Cerebellar nuclear complex (tissue), 1 donor: ENCODE data around the gene HOXB5.

ENCODE experiments used
- DNase-seq, 2 experiments: peaks; one replicate each; lab custom pipeline; 2025; lab: John Stamatoyannopoulos, UW

Gene HOXB5

DNA sequence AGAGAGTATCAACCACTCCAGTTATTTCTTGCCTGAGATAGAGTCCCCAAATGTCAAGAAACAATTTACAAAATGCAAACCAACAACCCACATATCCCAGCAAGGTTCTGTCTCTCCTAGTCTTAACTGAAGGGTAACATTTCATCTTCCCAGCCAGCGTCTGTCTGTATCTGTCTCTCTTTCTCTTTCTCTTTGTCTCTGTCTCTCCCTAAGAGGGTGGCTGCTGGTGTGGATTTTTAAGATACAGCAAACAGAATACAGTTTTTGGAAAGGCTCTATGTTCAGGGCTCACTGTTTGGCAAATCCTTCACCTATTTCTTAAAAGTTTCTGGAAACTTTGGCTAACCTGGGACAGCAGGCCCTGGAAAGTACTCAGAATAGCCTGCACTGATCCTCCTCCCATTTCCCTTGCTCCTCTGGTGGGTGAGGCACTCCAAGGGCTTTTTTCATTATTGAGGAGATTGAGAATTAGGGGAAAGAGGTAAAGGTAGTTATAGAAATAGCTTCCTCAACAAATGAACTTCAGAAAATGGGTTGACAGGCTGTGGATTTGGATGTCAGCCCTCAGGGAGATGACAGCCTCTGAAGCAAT, 21.7 kb downstream of the HOXB5 start:
- DNase-seq: no peak

DNA sequence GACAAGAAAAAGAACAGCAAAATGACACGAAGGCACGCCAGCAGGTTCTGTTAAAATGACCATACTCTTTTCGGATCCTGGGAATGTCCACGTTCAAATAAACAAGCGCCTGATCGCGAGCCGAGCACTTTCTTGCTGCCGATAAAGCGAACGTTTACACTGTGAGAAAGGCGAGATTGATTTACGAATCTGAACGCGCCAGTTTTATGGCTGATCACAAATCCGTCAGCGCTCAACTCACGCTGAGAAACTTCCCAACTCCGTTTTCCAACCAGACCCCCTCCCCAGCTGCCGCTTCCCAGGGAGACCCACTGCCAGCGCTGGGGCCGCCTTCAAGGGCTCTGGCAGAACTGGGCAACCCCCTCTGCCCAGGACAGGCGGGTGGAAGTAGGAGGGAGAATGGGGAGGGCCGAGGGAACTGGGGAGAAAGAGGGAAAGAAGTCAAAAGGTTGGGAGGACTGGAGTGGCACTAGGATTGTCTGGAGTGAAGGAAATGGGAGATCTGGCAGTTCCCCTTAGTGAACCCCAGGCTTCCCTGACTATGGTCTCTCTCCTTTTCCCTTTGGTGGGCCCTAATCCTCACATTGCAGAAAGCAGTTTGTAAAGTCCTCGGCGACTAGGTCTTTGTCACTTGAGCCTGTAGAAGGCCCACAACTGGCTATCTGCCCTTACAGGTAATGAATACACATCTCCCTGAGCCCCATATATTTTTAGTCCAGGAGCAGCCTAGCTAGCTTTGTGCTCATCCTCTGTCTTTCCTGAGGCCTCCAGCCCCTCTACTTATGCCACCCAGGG, 22.4 kb downstream of the HOXB5 start:
- DNase-seq: no peak

DNA sequence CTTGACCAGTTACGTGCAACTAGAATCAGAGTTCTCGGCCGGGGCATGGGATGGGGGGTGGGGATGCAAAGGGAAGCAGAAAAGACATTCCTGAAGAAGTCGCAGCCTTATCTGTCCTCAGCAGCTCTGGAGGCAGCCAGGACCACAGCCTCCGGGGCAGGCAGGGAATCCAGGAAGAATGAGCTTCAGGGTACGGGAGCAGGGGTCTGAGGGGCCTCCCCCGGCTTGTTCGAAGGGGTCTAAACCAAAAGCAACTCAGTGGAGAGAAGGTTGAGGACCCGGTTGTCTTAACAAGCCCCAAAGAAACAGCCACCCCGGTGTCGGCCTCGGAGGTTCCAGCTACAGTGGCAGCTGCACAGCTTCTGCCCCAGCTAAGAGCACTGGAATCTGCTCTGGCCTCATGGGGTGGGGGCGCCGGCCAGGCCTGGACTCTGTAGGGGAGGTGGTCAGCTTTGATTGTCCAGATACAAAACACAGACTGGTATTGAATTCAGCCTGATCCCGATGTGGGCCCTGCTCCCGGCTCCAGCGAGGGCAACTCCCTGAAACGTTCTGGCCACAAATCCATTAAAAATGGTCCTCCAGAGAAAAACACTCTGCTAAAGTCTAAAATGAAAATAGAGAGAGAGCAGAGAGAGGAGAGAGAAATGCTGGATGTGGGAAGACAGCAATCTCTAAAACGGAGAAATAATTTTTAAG, 23.1 kb downstream of the HOXB5 start:
- no peak for DNase-seq

DNA sequence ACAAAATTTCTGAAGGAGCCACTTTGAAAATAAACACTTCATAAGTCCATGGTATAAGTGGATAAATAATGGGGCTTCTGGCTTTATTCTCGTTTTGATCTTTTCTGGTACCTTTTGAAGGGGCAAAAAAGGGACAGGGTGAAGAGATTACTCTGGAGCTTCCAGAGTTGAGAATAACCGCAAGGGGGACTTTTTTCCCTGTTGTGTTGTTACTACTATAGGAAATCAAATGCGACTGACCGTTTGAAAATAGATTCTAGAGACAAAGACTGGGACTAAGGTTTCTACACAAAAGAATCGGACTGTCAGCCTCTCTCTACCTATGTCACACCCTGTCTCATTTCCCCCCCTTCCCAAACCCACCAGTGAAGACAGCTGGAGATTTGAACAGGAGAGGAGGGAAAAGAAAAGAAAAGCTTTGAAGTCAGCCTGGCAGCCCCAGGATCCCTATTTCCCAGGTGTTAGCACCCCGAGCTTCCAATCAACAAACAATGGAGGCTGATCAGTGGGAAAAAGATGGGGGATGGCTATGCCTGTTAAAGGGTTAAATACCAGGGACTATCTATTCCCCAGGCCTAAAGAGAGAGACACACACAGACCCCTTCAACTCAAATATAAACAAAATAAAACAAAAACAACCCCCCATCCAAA, 23.8 kb downstream of the HOXB5 start:
- no peak for DNase-seq

DNA sequence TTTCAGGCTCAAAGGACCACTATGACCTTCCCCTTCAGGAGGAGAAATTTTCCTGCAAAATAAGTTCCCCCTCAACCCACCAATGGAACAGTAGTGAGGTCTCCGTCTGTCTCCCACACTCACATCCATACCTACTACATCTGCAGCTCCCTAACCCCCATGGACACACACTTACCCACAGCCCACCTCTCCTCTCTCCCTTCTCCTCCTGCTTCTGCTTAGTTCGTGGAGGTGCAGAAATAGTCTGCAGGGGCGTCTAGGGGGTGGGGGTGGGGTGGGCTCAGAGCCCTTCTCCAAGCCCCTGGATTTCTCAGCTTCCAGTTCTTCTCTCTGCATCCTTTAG, 24.4 kb downstream of the HOXB5 start:
- DNase-seq: no peak

- DNase-seq: no peak
Observed at GRCh38 chr17:48568499-48569239, 24.9 kb downstream of the HOXB5 start.

DNA sequence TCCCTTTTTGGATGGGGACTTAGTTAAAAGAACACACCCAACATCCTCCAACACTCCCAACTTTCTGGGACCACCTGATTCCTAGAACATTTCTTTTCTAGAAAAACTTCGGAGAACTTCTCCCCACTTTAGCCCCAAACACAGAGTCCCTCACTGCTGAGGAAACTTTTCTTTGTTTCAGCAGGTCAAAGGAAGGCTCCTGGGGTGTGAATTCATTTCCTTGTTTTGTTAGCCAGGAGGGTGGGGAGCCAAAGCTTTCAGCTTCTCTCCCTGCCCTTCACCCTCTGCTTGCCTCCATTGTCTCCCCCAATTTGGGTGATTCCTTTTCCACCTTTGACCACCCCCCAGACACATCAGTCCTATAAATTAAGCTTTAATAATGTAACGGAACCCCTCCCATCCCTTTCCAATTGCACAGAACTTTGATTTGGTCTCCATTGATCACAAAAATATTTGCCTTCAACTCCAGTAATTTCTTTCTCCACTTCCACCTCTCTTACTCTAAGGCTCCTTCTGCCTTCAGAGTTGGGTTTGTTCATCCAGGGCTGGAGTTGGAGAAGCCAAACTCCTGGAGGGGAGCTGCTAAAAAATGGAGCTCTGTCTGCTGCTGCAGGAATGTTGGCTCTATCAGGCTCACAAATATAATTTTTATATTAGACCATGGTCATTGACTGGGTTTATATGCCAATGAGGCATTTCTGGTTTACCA, 25.8 kb downstream of the HOXB5 start:
- DNase-seq: no peak

- DNase-seq: no peak
Observed at GRCh38 chr17:48567209-48567608, 26.4 kb downstream of the HOXB5 start.

GRCh38 chr17:48566717-48567116, 26.9 kb downstream of the HOXB5 start:
- no peak for DNase-seq

DNA sequence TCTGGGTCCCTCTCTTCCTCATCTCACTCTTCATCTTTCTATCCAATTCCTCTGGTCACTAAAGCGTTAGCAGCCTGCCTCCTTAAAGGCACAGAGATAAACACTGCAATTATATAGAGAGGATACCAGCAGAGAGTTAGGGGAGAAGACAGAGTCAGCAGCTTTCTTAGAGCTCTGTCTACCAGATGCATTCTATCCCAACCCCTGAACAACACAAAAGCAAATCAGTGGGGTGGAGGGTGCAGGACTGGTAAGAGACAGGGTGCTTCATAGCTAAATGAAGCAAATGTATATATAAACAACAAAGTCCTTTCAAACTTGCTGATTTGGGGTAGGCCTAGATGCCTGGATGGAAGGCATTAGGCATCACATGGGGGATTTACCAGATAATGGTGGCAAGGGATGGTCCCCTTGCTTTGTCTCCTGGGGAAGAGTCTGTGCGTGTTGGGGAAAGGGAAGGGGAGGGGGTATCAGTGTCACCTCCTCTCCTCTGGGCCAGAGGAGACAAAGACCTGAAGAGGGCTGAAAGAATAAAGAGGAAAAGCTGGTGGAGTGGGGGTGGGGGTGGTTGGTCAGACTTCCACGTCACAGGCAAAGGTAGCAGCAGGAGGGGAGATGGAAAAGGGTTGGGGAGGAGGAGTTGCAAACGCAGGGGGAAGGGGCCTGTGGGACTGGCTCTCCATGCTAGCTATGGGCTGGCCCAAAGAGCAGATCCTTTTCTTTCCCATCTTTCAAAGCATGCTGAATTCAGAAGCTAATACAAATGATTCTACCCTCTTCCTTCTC, 27.5 kb downstream of the HOXB5 start:
- DNase-seq: no peak

DNA sequence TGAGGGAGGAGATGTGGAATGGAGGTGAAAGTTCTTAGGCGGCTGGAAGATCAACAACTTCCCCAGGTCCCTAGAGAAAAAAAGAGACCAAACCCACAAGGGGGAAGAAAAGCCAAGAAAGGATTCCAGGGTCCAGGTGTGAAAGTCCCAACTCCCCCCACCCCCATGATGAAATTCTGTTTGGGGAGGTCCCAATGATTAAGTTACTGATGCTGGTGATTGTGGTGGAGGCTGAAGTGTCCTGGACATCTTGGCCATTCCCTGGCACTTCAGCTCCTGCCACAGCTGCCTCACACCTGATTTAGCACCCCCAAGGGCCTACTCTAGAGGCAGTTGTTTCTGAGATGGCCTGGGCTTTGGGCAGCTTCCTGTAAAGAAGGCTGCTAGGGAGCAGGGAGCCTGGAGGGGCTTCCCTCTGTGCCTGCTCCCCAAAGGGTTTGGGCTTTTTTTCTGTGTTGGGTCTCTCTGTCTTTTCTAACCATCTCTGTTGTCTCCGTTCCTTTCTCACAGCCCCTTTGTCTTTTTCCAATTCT, 28.5 kb downstream of the HOXB5 start:
- no peak for DNase-seq

DNA sequence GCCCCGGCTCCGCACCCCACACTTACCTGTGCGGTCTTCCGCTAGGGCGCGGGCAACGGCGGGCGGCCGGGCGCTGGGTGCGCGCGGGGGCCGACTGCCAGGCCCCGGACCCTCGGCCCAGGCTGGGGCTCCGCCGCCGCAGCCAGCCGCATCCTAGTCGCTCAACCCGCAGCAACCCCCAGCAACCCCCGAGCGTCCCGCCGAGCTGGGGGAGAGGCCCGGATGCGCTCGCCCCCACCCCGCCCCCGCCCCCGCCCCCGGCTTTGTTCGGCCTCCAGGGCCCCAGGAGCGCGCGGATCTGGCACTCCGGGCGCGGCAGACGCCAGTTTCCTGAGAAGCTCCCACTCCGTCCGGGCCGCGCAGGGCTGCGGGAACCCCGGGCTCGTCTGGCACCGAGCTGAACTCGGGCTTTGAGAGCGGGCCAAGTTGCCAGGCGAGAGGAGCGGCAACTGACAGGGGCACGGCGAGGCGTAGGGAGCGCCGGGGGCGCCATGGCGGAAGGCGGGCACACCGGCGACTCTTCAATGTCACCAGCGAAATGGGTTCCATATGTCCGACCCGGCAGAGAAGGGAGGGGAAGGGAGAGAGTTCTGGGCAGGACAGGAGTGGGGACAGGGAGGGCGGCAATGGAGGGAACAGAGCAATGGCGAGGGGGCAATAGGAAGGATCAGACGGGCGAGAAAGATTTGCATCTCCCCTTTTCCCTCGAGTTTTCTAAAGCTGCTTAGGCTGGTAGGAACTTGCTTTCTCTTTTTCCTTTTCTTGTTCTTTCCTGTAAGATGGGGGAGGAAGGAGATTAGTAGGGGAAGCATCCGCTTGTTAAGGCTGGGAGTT, 29.2 kb downstream of the HOXB5 start:
- DNase-seq: no peak

GRCh38 chr17:48563867-48564187, 29.8 kb downstream of the HOXB5 start:
- no peak for DNase-seq

GRCh38 chr17:48563385-48563838, 30.2 kb downstream of the HOXB5 start:
- no peak for DNase-seq

DNA sequence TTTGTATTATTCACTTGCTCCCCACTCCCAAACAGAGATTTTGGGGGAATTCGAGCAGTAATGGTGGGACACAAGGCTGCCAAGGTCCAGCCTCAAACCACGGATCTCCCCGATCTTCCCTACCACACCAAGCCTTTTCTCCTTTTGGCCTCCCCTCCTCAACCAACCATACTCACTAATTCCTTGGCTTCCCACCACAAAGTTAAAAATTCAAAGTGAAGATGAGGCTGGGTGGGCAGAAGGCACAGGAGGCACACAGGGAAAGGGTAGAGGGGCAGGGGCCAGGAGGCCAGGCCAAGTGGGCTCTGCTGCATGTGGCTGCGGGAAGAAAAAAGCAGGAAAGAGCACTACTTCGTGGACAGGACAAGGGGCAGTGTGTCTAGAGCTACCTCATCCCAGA, 30.6 kb downstream of the HOXB5 start:
- no peak for DNase-seq

GRCh38 chr17:48561884-48562810, 31.4 kb downstream of the HOXB5 start:
- DNase-seq: no peak

- no peak for DNase-seq
Observed at GRCh38 chr17:48559840-48560817, 33.5 kb downstream of the HOXB5 start.
